Left cardiac atrium (tissue), 4 donors: Measurements from ENCODE around the gene CELF2. TPM values are rescaled to one million over a fixed set of nuclear protein-coding genes. Genes with fewer than 3 reads are reported as not detected.
"Not testable (repeated sequence)": the region's sequence is repeated elsewhere in the genome, so short reads cannot be mapped to it uniquely, and the experiment has no call there.

ENCODE experiments used
- ATAC-seq, 2 donors: fragments of 200-7000 bp; cut with Tn5 transposase; one replicate each; pipeline ENCODE4 v1.9.1; 2020; ENCODE audit warnings: mild to moderate bottlenecking in 2 of 2, moderate library complexity in 2 of 2
- DNase-seq: peaks from one replicate; pipeline ENCODE4 v3.0.0-alpha.2; 2020
- intact Hi-C, 2 donors: fragments of 100-400 bp; cut with DNase I; formaldehyde crosslinking; loops; one replicate each; pipeline versions ENCODE4 v1.14.1 to v1.15.1; 2022 to 2023
- total RNA-seq, 2 donors: library from RNA; stranded (reverse); fragmentation: NEBNext Ultra II Directional; extraction: Animal tissue kit (Norgen Biotek cat#: 25700); gene quantifications; one replicate each; pipeline ENCODE4 v1.2.1, GENCODE V29; 2021
- donor health status: DM: no; HTN: yes; CAD: no.
- donor health status: DM: no; HTN: yes; CAD: no; lungs with severe emphysema.
- donor health status: DM: yes; HTN: yes; CAD: no.
- donor health status: Dilated cardiomyopathy.

The CELF2 gene
- total RNA-seq, 2 donors from 2014 or later = 68.4 to 72.5 TPM

- intact Hi-C loops = no loop called here
- peak; percentile 47 to 51 for ATAC-seq
- DNase-seq = no peak
Observed at GRCh38 chr10:11345224-11346054, 327.8 kb downstream of the CELF2 start.

GRCh38 chr10:11347580-11347979 is 329.9 kb downstream of the CELF2 start:
- DNase-seq, intact Hi-C loops, ATAC-seq: not testable (repeated sequence)

DNA sequence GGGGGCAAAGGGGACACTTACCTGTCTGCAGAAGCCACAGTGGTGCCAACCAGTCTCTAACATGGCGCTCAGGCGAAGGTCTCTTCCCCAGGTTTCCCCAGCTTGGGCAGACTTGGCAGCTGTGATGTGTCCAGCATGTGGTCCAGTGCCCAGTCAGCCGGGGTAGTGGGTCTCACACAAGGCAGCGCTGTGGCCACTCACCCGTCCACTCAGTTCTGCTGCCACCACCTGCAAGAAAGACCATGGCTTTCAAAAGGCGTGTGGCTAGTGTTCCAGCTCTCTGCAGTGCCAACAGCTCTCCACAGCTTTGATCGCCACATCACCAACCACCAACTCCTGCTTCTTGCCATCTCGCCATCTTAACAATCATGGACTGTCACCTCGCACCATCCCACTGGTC is 334.1 kb downstream of the CELF2 start:
- ATAC-seq (no peak), DNase-seq (no peak)
- intact Hi-C loops = no loop called here

- ATAC-seq = no peak
- intact Hi-C loops = no loop called here
- DNase-seq = no peak
Observed at GRCh38 chr10:11353006-11353896, 335.6 kb downstream of the CELF2 start.

DNA sequence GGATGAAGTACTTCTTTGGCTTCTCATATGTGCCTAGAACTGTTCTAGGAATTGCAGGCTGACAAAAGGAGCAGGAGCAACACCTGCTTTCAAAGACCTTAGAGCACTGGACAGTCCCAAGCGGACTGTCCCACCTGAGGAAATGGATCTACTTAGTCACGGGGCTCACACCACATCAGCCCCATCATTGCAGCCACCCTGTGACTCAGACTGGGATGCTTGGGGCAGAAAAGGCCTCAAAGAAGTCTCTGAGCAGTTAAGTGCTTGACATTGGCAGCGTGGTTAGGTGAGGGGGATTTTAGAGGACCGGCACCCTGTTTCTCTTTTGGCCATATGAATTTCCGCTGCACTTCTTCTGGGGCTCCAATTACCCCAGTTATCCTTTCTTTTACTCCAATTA is 337.2 kb downstream of the CELF2 start:
- ATAC-seq = no peak
- no peak for DNase-seq
- intact Hi-C loops = no loop called here

DNA sequence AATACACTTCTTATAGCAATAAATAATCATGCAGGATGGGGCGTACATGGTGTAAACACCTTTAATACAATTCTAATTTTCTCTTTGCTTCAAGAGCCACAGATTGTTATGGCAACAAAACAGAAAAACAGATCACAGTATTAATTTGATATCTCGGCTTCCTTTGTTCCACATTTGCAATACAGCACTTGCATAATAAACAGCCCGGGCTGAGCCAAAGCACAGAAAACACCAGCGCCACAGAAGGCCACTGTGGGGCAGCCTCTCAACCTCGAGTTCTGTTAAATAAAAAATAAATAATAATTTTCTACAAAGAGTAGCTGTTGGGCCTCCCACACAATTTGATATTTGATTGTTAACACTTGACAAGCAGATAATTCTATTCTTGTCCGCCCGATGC is 337.9 kb downstream of the CELF2 start:
- peak in 1 of 2 donors; percentile 68 for ATAC-seq
- no peak for DNase-seq
- intact Hi-C loops = no loop called here

DNA sequence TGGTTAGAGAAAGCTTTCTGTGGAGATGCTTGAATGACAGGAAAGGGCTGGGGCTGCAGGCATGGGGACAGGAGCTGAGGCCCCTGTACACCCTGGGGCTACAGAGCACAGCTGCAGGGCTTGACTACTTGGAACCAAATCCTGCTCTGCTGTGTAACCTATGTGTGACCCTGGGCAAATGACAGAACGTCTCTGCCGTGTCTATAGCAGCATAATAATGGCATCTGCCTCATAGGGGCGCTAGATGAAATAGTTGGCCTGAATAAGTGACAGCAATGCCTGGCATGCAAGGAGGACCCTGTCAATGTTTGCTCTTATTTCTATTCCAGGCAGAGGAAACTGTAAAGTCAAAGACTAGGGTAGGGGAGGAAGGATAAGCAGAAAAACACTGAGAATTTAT is 339.8 kb downstream of the CELF2 start:
- intact Hi-C loops = no loop called here
- ATAC-seq = no peak
- no peak for DNase-seq

- ATAC-seq = no peak
- no peak for DNase-seq
- intact Hi-C loops = no loop called here
Observed at GRCh38 chr10:11358011-11358410, 340.3 kb downstream of the CELF2 start.

- no peak for ATAC-seq
- DNase-seq = no peak
Observed at GRCh38 chr10:11358923-11359575, 341.4 kb downstream of the CELF2 start.

GRCh38 chr10:11359869-11360268 is 342.2 kb downstream of the CELF2 start:
- DNase-seq = no peak
- intact Hi-C loops = no loop called here
- no peak for ATAC-seq

More at GRCh38 chr10:11358923-11359575, 341.4 kb downstream of the CELF2 start:
- intact Hi-C loops = no loop called here

- no peak for ATAC-seq
- no peak for DNase-seq
- intact Hi-C loops = no loop called here
Observed at GRCh38 chr10:11363497-11363896, 345.8 kb downstream of the CELF2 start.

- intact Hi-C loops = no loop called here
- no peak for DNase-seq
Observed at GRCh38 chr10:11364241-11364640, 346.6 kb downstream of the CELF2 start.

DNA sequence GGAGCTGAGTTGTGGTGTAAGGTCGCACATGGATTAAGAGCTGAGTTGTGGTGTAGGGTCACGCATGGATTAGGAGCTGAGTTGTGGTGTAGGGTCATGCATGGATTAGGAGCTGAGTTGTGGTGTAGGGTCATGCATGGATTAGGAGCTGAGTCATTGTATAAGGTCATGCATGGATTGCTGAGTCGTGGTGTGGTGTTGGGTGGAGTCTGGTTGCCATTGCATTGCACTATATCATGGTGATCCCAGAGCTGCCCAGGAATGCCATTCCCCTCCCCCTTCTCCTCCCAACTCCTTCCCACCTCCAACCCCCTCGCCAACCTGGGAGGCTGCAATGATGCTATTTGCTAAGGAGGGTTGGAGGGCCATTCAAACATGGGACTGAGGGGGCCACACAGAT is 349.2 kb downstream of the CELF2 start:
- intact Hi-C loops, DNase-seq, ATAC-seq: not testable (repeated sequence)

More at GRCh38 chr10:11364241-11364640, 346.6 kb downstream of the CELF2 start:
- no peak for ATAC-seq

- DNase-seq (no peak), ATAC-seq (no peak)
- intact Hi-C loops = no loop called here
Observed at GRCh38 chr10:11367505-11367904, 349.8 kb downstream of the CELF2 start.

- ATAC-seq = no peak
- DNase-seq = no peak
- intact Hi-C loops = no loop called here
Observed at GRCh38 chr10:11373717-11374171, 356.1 kb downstream of the CELF2 start.

DNA sequence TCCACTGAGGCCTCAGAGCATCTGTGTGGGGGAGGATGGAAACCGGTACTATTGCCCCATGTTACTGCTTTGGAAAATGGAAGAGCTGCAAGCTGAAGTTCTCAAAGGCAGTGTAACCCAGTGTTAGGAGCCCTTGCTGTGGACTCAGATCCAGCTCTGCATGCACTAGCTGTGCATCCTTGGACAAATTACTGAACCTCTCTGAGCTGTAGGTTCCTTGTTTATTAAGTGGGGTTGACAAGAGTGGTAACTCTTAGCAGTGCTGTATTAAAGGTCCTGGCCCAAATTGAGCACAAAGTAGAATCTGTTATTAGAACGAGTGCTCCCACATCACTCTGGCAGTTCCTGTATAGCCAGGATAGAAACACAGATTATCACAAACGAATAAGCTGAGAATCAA is 359.6 kb downstream of the CELF2 start:
- ATAC-seq = no peak

DNA sequence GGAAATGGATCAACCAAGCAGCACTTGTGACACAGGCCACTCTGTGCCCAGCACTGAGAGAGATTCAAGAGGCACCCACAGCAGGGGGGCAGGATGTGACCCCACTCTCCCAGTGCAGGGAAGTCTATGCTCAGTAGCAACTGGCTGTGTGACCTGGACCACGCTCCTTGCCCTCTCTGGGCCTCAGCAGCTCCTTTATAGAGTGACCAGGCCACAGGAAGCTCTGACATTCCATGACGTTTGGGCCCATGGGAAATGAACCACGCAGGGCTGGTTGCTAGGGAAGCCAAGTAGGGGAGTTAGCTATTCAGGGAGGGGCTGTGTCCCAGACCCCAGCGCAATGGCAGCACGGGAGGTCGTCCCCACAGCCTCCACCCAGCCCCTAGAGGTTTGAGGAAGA is 361.2 kb downstream of the CELF2 start:
- ATAC-seq (no peak), DNase-seq (no peak)
- intact Hi-C loops = no loop called here

More for the DNA sequence above, 359.6 kb downstream of the CELF2 start:
- DNase-seq = no peak
- intact Hi-C loops = no loop called here

- peak; percentile 42 for DNase-seq
- peak; percentile 85 to 87 for ATAC-seq
- intact Hi-C loops = no loop called here
Observed at GRCh38 chr10:11379771-11380170, 362.1 kb downstream of the CELF2 start.

- ATAC-seq (no peak), DNase-seq (no peak)
- intact Hi-C loops = no loop called here
Observed at GRCh38 chr10:11381023-11381422, 363.4 kb downstream of the CELF2 start.

GRCh38 chr10:11381511-11381910 is 363.8 kb downstream of the CELF2 start:
- ATAC-seq (no peak), DNase-seq (no peak)
- intact Hi-C loops = no loop called here
